ENCODE results near the gene PPP1R14D. TPM values are rescaled to one million over a fixed set of nuclear protein-coding genes. Genes with fewer than 3 reads are reported as not detected.

PPP1R14D gene
- total RNA-seq, 1 donor from 2014 or later, result not detected

GRCh38 chr15:40823572-40824343 is 4.8 kb downstream of the PPP1R14D start:
- DNase-seq (ENCODE audit: low spot score in 2 of 2), result no peak
- FAIRE-seq, result no peak

GRCh38 chr15:40821195-40821594 is 7.3 kb downstream of the PPP1R14D start:
- no peak for DNase-seq (ENCODE audit: low spot score in 2 of 2)
- no peak for FAIRE-seq

- no peak for DNase-seq (ENCODE audit: low spot score in 2 of 2)
- FAIRE-seq, result no peak
Measured at GRCh38 chr15:40819048-40819447, 9.5 kb downstream of the PPP1R14D start.

- FAIRE-seq (no peak), DNase-seq (ENCODE audit: low spot score in 2 of 2) (peak in 1 of 2 donors; percentile 47)
Measured at GRCh38 chr15:40815042-40815698, 13.3 kb downstream of the PPP1R14D start.

- FAIRE-seq (no peak), DNase-seq (ENCODE audit: low spot score in 2 of 2) (no peak)
Measured at GRCh38 chr15:40812721-40813425, 15.6 kb downstream of the PPP1R14D start.

GRCh38 chr15:40808861-40809450 is 19.6 kb downstream of the PPP1R14D start:
- DNase-seq (ENCODE audit: low spot score in 2 of 2) (no peak), FAIRE-seq (no peak)

- DNase-seq (ENCODE audit: low spot score in 2 of 2), result no peak
- no peak for FAIRE-seq
Measured at GRCh38 chr15:40807888-40808461, 20.5 kb downstream of the PPP1R14D start.

- DNase-seq (ENCODE audit: low spot score in 2 of 2) (peak; percentile 75 to 89), FAIRE-seq (no peak)
Measured at GRCh38 chr15:40807028-40807887, 21.2 kb downstream of the PPP1R14D start, which contains the start of the genes DNAJC17 and ZFYVE19. Gene DNAJC17, minus strand, starts transcription at chr15:40807473. Its CDS starts 27 bp downstream, at chr15:40807446. Gene ZFYVE19, plus strand, starts transcription at chr15:40807089. Its CDS starts 501 bp downstream, at chr15:40807590.

- DNase-seq (ENCODE audit: low spot score in 2 of 2) (no peak), FAIRE-seq (no peak)
Measured at GRCh38 chr15:40806672-40807027, 21.9 kb downstream of the PPP1R14D start.

- no peak for FAIRE-seq
- DNase-seq (ENCODE audit: low spot score in 2 of 2), result no peak
Measured at GRCh38 chr15:40803688-40804087, 24.8 kb downstream of the PPP1R14D start.

GRCh38 chr15:40803076-40803475 is 25.4 kb downstream of the PPP1R14D start:
- no peak for FAIRE-seq
- DNase-seq (ENCODE audit: low spot score in 2 of 2), result no peak

GRCh38 chr15:40799523-40799922 is 29.0 kb downstream of the PPP1R14D start:
- no peak for DNase-seq (ENCODE audit: low spot score in 2 of 2)
- FAIRE-seq, result no peak

- FAIRE-seq, result no peak
- no peak for DNase-seq (ENCODE audit: low spot score in 2 of 2)
Measured at GRCh38 chr15:40796512-40796911, 32.0 kb downstream of the PPP1R14D start.

- FAIRE-seq (no peak), DNase-seq (ENCODE audit: low spot score in 2 of 2) (no peak)
Measured at GRCh38 chr15:40796041-40796440, 32.5 kb downstream of the PPP1R14D start.

GRCh38 chr15:40793216-40793989 is 35.1 kb downstream of the PPP1R14D start:
- DNase-seq (ENCODE audit: low spot score in 2 of 2) (no peak), FAIRE-seq (no peak)

- DNase-seq (ENCODE audit: low spot score in 2 of 2), result no peak
Measured at GRCh38 chr15:40792394-40792793, 36.1 kb downstream of the PPP1R14D start.

GRCh38 chr15:40790718-40791117 is 37.8 kb downstream of the PPP1R14D start:
- FAIRE-seq, result no peak

More at GRCh38 chr15:40792394-40792793, 36.1 kb downstream of the PPP1R14D start:
- FAIRE-seq, result no peak

GRCh38 chr15:40789999-40790398 is 38.5 kb downstream of the PPP1R14D start:
- no peak for DNase-seq (ENCODE audit: low spot score in 2 of 2)
- FAIRE-seq, result no peak

More at GRCh38 chr15:40790718-40791117, 37.8 kb downstream of the PPP1R14D start:
- no peak for DNase-seq (ENCODE audit: low spot score in 2 of 2)

GRCh38 chr15:40789119-40789518 is 39.4 kb downstream of the PPP1R14D start:
- FAIRE-seq (no peak), DNase-seq (ENCODE audit: low spot score in 2 of 2) (no peak)
